IPS-NIHi7 (cell line): ENCODE data around the gene PPP6R3.
"Not testable (repeated sequence)": the region's sequence is repeated elsewhere in the genome, so short reads cannot be mapped to it uniquely, and the experiment has no call there.

Experiments used
- DNase-seq: peaks from one replicate; pipeline ENCODE4 v3.0.0; 2012; ENCODE audit warnings: mixed read lengths; ENCODE audit errors: extremely low spot score

Gene PPP6R3

GRCh38 chr11:68434159-68434558, 26.4 kb upstream of the PPP6R3 start:
- not testable (repeated sequence) for DNase-seq

- DNase-seq, result no peak
Measured at GRCh38 chr11:68436162-68436888, 24.2 kb upstream of the PPP6R3 start.

GRCh38 chr11:68436985-68437926, 23.3 kb upstream of the PPP6R3 start:
- DNase-seq, result no peak

GRCh38 chr11:68437927-68438657, 22.5 kb upstream of the PPP6R3 start:
- no peak for DNase-seq

- no peak for DNase-seq
Measured at GRCh38 chr11:68438658-68439259, 21.8 kb upstream of the PPP6R3 start.

- peak; percentile 85 for DNase-seq
Measured at GRCh38 chr11:68439355-68440065, 21.0 kb upstream of the PPP6R3 start.

- no peak for DNase-seq
Measured at GRCh38 chr11:68440224-68440623, 20.3 kb upstream of the PPP6R3 start.

GRCh38 chr11:68441466-68442230, 18.9 kb upstream of the PPP6R3 start:
- DNase-seq, result no peak

- no peak for DNase-seq
Measured at GRCh38 chr11:68442433-68442832, 18.1 kb upstream of the PPP6R3 start.

GRCh38 chr11:68444566-68444965, 16.0 kb upstream of the PPP6R3 start:
- no peak for DNase-seq

GRCh38 chr11:68445531-68446035, 15.0 kb upstream of the PPP6R3 start:
- no peak for DNase-seq

- DNase-seq, result no peak
Measured at GRCh38 chr11:68446046-68446725, 14.4 kb upstream of the PPP6R3 start.

GRCh38 chr11:68447015-68447801, 13.3 kb upstream of the PPP6R3 start:
- peak; percentile 93 for DNase-seq

GRCh38 chr11:68447914-68448313, 12.6 kb upstream of the PPP6R3 start:
- DNase-seq, result not testable (repeated sequence)

GRCh38 chr11:68448604-68449011, 11.9 kb upstream of the PPP6R3 start:
- DNase-seq, result no peak

- DNase-seq, result no peak
Measured at GRCh38 chr11:68449951-68450350, 10.6 kb upstream of the PPP6R3 start.

- DNase-seq, result no peak
Measured at GRCh38 chr11:68450711-68451110, 9.8 kb upstream of the PPP6R3 start.

- peak; percentile 50 for DNase-seq
Measured at GRCh38 chr11:68454767-68455166, 5.8 kb upstream of the PPP6R3 start.

GRCh38 chr11:68455485-68455884, 5.1 kb upstream of the PPP6R3 start:
- DNase-seq, result no peak
